HepG2 (cell line): ENCODE results near the gene MPPE1. TPM values are rescaled to one million over a fixed set of nuclear protein-coding genes. Genes with fewer than 3 reads are reported as not detected.

Experiments
- ARID5B ChIP-seq: IDR thresholded peaks from 2 replicates; pipeline ENCODE4 v1.4.0; 2020; ENCODE audit warnings: mild to moderate bottlenecking, missing genetic modification reagents
- CEBPG ChIP-seq: IDR thresholded peaks from 2 replicates; pipeline ENCODE4 v1.6.1; 2016
- CREM ChIP-seq, 2 experiments: sonication (generic) in 1 of 2; formaldehyde crosslinking in 1 of 2; IDR thresholded peaks; 2 replicates each; pipeline versions ENCODE4 v1.4.0 to v1.6.1; 2016 to 2020; ENCODE audit warnings: antibody characterized with exemption in 1 of 2, mild to moderate bottlenecking in 1 of 2, missing genetic modification reagents in 1 of 2
- FOSL1 ChIP-seq: sonication (generic); formaldehyde crosslinking; IDR thresholded peaks from 2 replicates; pipeline ENCODE4 v1.9.0; 2021; ENCODE audit warnings: missing genetic modification reagents, borderline replicate concordance
- FOXA1 ChIP-seq, 2 experiments: fragments of 450-650 bp in 1 of 2; sonication (generic) in 1 of 2; formaldehyde crosslinking in 1 of 2; IDR thresholded peaks; 2 replicates each; pipeline versions ENCODE4 v1.4.0 to v1.6.1; 2016 to 2020; ENCODE audit warnings: missing genetic modification reagents in 1 of 2
- FOXC1 ChIP-seq: sonication (generic); formaldehyde crosslinking; IDR thresholded peaks from 2 replicates; pipeline ENCODE4 v1.8.0; 2022; ENCODE audit warnings: mild to moderate bottlenecking, missing genetic modification reagents, borderline replicate concordance
- FOXK1 ChIP-seq: sonication (generic); formaldehyde crosslinking; IDR thresholded peaks from 2 replicates; pipeline ENCODE4 v1.4.0; 2020; ENCODE audit warnings: low read depth, missing genetic modification reagents, borderline replicate concordance
- GZF1 ChIP-seq: sonication (generic); formaldehyde crosslinking; IDR thresholded peaks from 2 replicates; pipeline ENCODE4 v1.5.1; 2020; ENCODE audit warnings: mild to moderate bottlenecking, missing genetic modification reagents
- KDM2A ChIP-seq: sonication (generic); formaldehyde crosslinking; IDR thresholded peaks from 2 replicates; pipeline ENCODE4 v1.4.0; 2020; ENCODE audit warnings: low read depth, missing genetic modification reagents, borderline replicate concordance
- TARDBP ChIP-seq: sonication (generic); formaldehyde crosslinking; IDR thresholded peaks from 2 replicates; pipeline ENCODE4 v1.8.0; 2022; ENCODE audit warnings: mild to moderate bottlenecking, missing genetic modification reagents
- TFAP4 ChIP-seq: sonication (generic); IDR thresholded peaks from 2 replicates; pipeline ENCODE4 v1.6.1; 2016; ENCODE audit warnings: low read depth, borderline replicate concordance
- ZBTB34 ChIP-seq: sonication (generic); formaldehyde crosslinking; IDR thresholded peaks from 2 replicates; pipeline ENCODE4 v1.8.0; 2022; ENCODE audit warnings: mild to moderate bottlenecking, missing genetic modification reagents
- ZBTB43 ChIP-seq: sonication (generic); formaldehyde crosslinking; conservative IDR thresholded peaks from 2 replicates; pipeline ENCODE4 v1.4.0; 2020; ENCODE audit warnings: missing genetic modification reagents
- ZNF234 ChIP-seq: sonication (generic); formaldehyde crosslinking; conservative IDR thresholded peaks from 2 replicates; pipeline ENCODE4 v1.5.1; 2020; ENCODE audit warnings: mild to moderate bottlenecking, missing genetic modification reagents
- ZNF276 ChIP-seq: sonication (generic); formaldehyde crosslinking; IDR thresholded peaks from 2 replicates; pipeline ENCODE4 v1.4.0; 2020; ENCODE audit warnings: mild to moderate bottlenecking, low read depth, missing genetic modification reagents
- polyA plus RNA-seq, 8 experiments: library from polyadenylated mRNA; depleted of rRNA in 3 of 8; stranded (reverse) in 7 of 8; unstranded in 1 of 8; fragments of >200 nt; fragmentation: Illumina TruSeq in 4 of 8; extraction: Trizol in 4 of 8; gene quantifications; 2 replicates each; pipeline versions ENCODE4 v1.2.1 to v1.2.3, GENCODE V29; 2011 to 2016; ENCODE audit warnings: low read depth in 4 of 8, missing spikeins in 1 of 8, mixed read lengths in 1 of 8; ENCODE audit not compliant: insufficient read depth in 1 of 8
- total RNA-seq, 5 experiments: library from RNA; depleted of rRNA; stranded (reverse); fragments of >200 nt; fragmentation: Illumina TruSeq; extraction: Trizol; gene quantifications; 2 replicates each; pipeline ENCODE4 v1.2.3, GENCODE V29; 2016; ENCODE audit warnings: low read depth in 1 of 5

Gene MPPE1
- total and polyA plus RNA-seq, 2 of the 13 experiments (the other 11 are each of a cell fraction or from before 2014, with no cell fraction given) = 9.6 to 11.9 TPM

- TF ChIP-seq FOXK1 (peak; percentile 32; the same call in 1 of the 2 replicates), ZBTB43 (peak; percentile 75; the same call in 1 of the 2 replicates), ZNF276 (no peak), TARDBP (CRISPR knock-in tag) (peak; percentile 40; the same call in 1 of the 2 replicates), FOSL1 (CRISPR knock-in tag) (no peak), KDM2A (CRISPR knock-in tag) (0 out of 2 replicates have a peak, but pooled peaks have one; percentile 17), FOXC1 (0 out of 2 replicates have a peak, but pooled peaks have one; percentile 25), GZF1 (CRISPR knock-in tag) (no peak), ZNF234 (CRISPR knock-in tag) (no peak), TFAP4 (no peak), CEBPG (CRISPR knock-in tag) (peak; percentile 67), ZBTB34 (0 out of 2 replicates have a peak, but pooled peaks have one; percentile 21), FOXA1 (IDR thresholded peaks at IDR 0.05) (0 out of 2 replicates have a peak, but pooled peaks have one; percentile 29), FOXA1 (CRISPR knock-in tag; IDR thresholded peaks at IDR 0.05) (peak; percentile 63), ARID5B (0 out of 2 replicates have a peak, but pooled peaks have one; percentile 35), CREM (IDR thresholded peaks at IDR 0.05) (no peak), CREM (CRISPR knock-in tag; IDR thresholded peaks at IDR 0.05) (no peak)
Measured at GRCh38 chr18:11861583-11862288, 46.4 kb downstream of the MPPE1 start (continued).
